Upper lobe of left lung (tissue), 4 donors: ENCODE results near the gene DOHH.

Experiments used
- EP300 ChIP-seq, 4 donors: sonication (generic); formaldehyde crosslinking; IDR thresholded peaks; one replicate each; pipeline ENCODE4 v1.5.1; 2017; ENCODE audit warnings: antibody characterized with exemption in 4 of 4, control low read depth in 2 of 4
- POLR2A ChIP-seq, 4 donors: fragments of 450-650 bp; IDR thresholded peaks; one replicate each; pipeline ENCODE4 v1.5.1; 2016 to 2017; ENCODE audit warnings: antibody characterized with exemption in 4 of 4, mild to moderate bottlenecking in 2 of 4
- POLR2AphosphoS5 ChIP-seq, 2 donors: sonication (generic); formaldehyde crosslinking; IDR thresholded peaks; one replicate each; pipeline ENCODE4 v1.5.1; 2017; ENCODE audit warnings: antibody characterized with exemption in 2 of 2
- TF ChIP-seq, protein P1 (sequence below), 6 experiments: fragments of 450-650 bp in 4 of 6; fragments of 200-600 bp in 2 of 6; sonication (generic) in 2 of 6; IDR thresholded peaks; one replicate each; pipeline ENCODE4 v1.5.1; 2016 to 2019; ENCODE audit warnings: antibody characterized with exemption in 6 of 6

DNA sequence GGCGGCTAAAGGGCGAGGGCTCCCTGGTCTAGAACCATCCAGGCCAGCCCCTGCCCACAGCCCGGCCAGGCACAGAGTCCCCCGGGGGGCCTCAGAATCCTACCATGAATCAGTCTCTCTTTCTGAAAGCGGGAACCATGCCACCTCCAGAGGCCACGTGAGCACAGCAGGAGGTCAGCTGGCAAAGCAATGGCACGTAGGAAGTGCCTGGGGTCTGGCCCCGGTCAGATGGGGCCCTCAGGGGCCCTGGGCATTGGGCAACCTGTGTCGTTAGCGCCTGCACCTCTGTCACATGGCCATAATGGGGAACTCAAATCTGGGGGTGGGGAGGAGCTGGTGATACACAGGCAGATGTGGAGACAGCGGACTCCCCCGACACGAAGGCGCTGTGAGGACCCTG lies 48.1 kb upstream of the DOHH start:
- TF ChIP-seq, protein P1, sequence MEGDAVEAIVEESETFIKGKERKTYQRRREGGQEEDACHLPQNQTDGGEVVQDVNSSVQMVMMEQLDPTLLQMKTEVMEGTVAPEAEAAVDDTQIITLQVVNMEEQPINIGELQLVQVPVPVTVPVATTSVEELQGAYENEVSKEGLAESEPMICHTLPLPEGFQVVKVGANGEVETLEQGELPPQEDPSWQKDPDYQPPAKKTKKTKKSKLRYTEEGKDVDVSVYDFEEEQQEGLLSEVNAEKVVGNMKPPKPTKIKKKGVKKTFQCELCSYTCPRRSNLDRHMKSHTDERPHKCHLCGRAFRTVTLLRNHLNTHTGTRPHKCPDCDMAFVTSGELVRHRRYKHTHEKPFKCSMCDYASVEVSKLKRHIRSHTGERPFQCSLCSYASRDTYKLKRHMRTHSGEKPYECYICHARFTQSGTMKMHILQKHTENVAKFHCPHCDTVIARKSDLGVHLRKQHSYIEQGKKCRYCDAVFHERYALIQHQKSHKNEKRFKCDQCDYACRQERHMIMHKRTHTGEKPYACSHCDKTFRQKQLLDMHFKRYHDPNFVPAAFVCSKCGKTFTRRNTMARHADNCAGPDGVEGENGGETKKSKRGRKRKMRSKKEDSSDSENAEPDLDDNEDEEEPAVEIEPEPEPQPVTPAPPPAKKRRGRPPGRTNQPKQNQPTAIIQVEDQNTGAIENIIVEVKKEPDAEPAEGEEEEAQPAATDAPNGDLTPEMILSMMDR (IDR thresholded peaks at IDR 0.05) = no peak
- TF ChIP-seq POLR2AphosphoS5 (IDR thresholded peaks at IDR 0.05) (no peak), EP300 (IDR thresholded peaks at IDR 0.05) (no peak), POLR2A (IDR thresholded peaks at IDR 0.05) (no peak)
